Activated CD4-positive, alpha-beta T cell treated with anti-CD3 and anti-CD28 coated beads for 36 hours (primary cell): Measurements from ENCODE around the gene MLEC. TPM values are rescaled to one million over a fixed set of nuclear protein-coding genes. Genes with fewer than 3 reads are reported as not detected.

ENCODE experiments used
- ATAC-seq: fragments of 200-7000 bp; cut with Tn5 transposase; one replicate; pipeline ENCODE4 v1.10.0; 2021; ENCODE audit warnings: mild to moderate bottlenecking, moderate library complexity
- CTCF ChIA-PET: fragments of 350-600 bp; sonication (Branson Sonifier 250); formaldehyde crosslinking; loops from one replicate; lab custom pipeline; 2021; ENCODE audit warnings: antibody characterized with exemption; lab: Charles Lee
- POLR2A ChIA-PET: fragments of 350-600 bp; sonication (Branson Sonifier 250); formaldehyde crosslinking; loops from one replicate; lab custom pipeline; 2021; ENCODE audit warnings: antibody characterized with exemption, inconsistent platforms; lab: Charles Lee
- DNase-seq: peaks from one replicate; pipeline ENCODE4 v3.0.0-alpha.2; 2020
- H3K27ac Mint-ChIP-seq: one replicate; pipeline ENCODE4 v1.8.0; 2021; ENCODE audit warnings: mixed read lengths
- H3K27me3 Mint-ChIP-seq: one replicate; pipeline ENCODE4 v1.8.0; 2021; ENCODE audit warnings: mixed read lengths
- H3K36me3 Mint-ChIP-seq: one replicate; pipeline ENCODE4 v1.8.0; 2021; ENCODE audit warnings: low read depth, mixed read lengths
- H3K4me1 Mint-ChIP-seq: one replicate; pipeline ENCODE4 v1.8.0; 2021; ENCODE audit warnings: mixed read lengths
- H3K4me3 Mint-ChIP-seq: one replicate; pipeline ENCODE4 v1.8.0; 2021; ENCODE audit warnings: mild to moderate bottlenecking, moderate library complexity, mixed read lengths
- H3K9me3 Mint-ChIP-seq: one replicate; pipeline ENCODE4 v1.8.0; 2021; ENCODE audit warnings: low read depth, mixed read lengths
- intact Hi-C, 2 experiments: fragments of 100-400 bp; cut with DNase I in 1 of 2; cut with micrococcal nuclease in 1 of 2; formaldehyde crosslinking; loops; one replicate each; pipeline versions ENCODE4 v1.14.2 to v1.15.1; 2022 to 2024; cut with DNase I, micrococcal nuclease
- total RNA-seq, 2 experiments: library from RNA; stranded (reverse); gene quantifications; one replicate each; pipeline ENCODE4 v1.2.3, GENCODE V29; 2021

MLEC gene
- total RNA-seq, 2 experiments from 2014 or later: 70.6 to 89.5 TPM

GRCh38 chr12:120744922-120745493 is 58.1 kb downstream of the MLEC start:
- Mint-ChIP-seq H3K4me1 (no peaks in the 10 kb centered on the region), H3K4me3 (no peak overlapping the region), H3K27me3 (no peaks in the 10 kb centered on the region), H3K27ac (no peak overlapping the region), H3K36me3 (no peaks in the 10 kb centered on the region), H3K9me3 (no peaks in the 10 kb centered on the region)
- CTCF ChIA-PET: interaction anchor here (0.5 kb wide), 1 partner anchor 503 kb away, joined by 3 read pairs; no protein-coding TSS in a partner anchor
- ATAC-seq: no peak
- POLR2A ChIA-PET: interaction anchor here (0.7 kb wide), 1 partner anchor 56 kb away, joined by 4 read pairs; no protein-coding TSS in a partner anchor
- intact Hi-C loops: no loop called here
- DNase-seq: no peak

DNA sequence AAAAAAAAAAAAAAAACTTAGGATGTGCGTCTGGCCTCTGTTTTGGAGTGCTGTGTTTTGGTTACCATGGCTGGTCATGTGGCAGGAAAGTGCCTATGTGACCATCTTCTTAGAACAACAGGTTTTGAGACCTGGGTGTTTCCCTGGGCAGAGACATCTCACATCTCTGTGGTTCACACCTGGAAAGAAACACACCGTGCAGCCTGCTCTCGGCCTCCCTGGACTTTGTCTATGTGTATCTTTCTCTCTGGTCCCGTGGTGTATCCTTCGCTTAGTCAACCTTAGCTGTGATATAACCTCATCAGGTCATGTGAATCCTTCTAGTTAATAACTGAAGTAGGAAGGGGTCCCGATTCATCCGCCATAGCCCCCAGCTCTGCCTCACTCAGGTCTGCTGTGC is 61.3 kb downstream of the MLEC start:
- H3K27me3 Mint-ChIP-seq: no peaks in the 10 kb centered on the region
- ChIA-PET POLR2A (no interaction called here), CTCF (no interaction called here)
- H3K4me1 Mint-ChIP-seq: no peaks in the 10 kb centered on the region
- intact Hi-C loops: no loop called here
- H3K4me3 Mint-ChIP-seq: no peak overlapping the region
- ATAC-seq (no peak), DNase-seq (no peak)
- no peaks in the 10 kb centered on the region for H3K36me3 Mint-ChIP-seq
- no peak overlapping the region for H3K27ac Mint-ChIP-seq
- H3K9me3 Mint-ChIP-seq: no peaks in the 10 kb centered on the region

DNA sequence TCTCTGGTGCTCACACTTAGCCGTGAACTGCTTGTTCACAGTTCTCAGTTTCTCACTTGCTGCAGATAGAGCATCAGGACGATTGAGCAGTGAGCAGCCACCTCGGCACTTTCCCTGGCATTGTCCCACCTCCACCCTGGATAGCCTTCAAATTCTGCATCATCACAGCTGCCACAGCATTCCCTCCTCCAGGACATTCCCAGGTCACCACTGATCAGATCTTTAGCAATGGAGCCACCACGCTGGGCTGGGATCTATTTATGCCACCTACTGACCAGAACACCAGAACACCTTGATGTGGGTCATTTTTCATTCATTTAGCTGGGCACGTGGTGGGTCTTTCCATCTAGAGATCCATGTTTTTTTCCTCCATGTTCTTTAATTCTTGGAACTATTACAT is 62.3 kb downstream of the MLEC start:
- no peaks in the 10 kb centered on the region for H3K9me3 Mint-ChIP-seq
- H3K27me3 Mint-ChIP-seq: no peaks in the 10 kb centered on the region
- no peak overlapping the region for H3K27ac Mint-ChIP-seq
- ChIA-PET CTCF (no interaction called here), POLR2A (no interaction called here)
- no peak overlapping the region for H3K4me3 Mint-ChIP-seq
- H3K4me1 Mint-ChIP-seq: peaks cover 3% of the 10 kb centered on the region
- intact Hi-C loops: no loop called here
- DNase-seq (no peak), ATAC-seq (no peak)
- H3K36me3 Mint-ChIP-seq: no peaks in the 10 kb centered on the region

GRCh38 chr12:120750806-120751205 is 63.9 kb downstream of the MLEC start:
- H3K9me3 Mint-ChIP-seq: peaks cover 5% of the 10 kb centered on the region
- ChIA-PET POLR2A (interaction anchor here (0.6 kb wide), 1 partner anchor 356 kb away, joined by 4 read pairs; no protein-coding TSS in a partner anchor), CTCF (interaction anchor here (0.7 to 1.0 kb wide), 4 partner anchors 57 to 345 kb away, joined by 3 to 4 read pairs (median 3); no protein-coding TSS in a partner anchor)
- no peak overlapping the region for H3K4me3 Mint-ChIP-seq
- intact Hi-C loops: loop anchor here in 1 of 2 experiments (5.0 kb wide), 1 partner anchor 221 kb away; no protein-coding TSS in a partner anchor
- no peaks in the 10 kb centered on the region for H3K27me3 Mint-ChIP-seq
- peaks cover 3% of the 10 kb centered on the region for H3K4me1 Mint-ChIP-seq
- no peaks in the 10 kb centered on the region for H3K36me3 Mint-ChIP-seq
- ATAC-seq (no peak), DNase-seq (peak; percentile 38)
- H3K27ac Mint-ChIP-seq: no peak overlapping the region

GRCh38 chr12:120751389-120751788 is 64.4 kb downstream of the MLEC start:
- H3K9me3 Mint-ChIP-seq: peaks cover 5% of the 10 kb centered on the region
- CTCF ChIA-PET: interaction anchor here (0.6 to 1.0 kb wide), 2 partner anchors 54 to 345 kb away, joined by 3 read pairs; no protein-coding TSS in a partner anchor

More at GRCh38 chr12:120751389-120751788, 64.4 kb downstream of the MLEC start:
- no peaks in the 10 kb centered on the region for H3K27me3 Mint-ChIP-seq
- no peak overlapping the region for H3K4me3 Mint-ChIP-seq
- H3K36me3 Mint-ChIP-seq: no peaks in the 10 kb centered on the region
- DNase-seq (no peak), ATAC-seq (no peak)
- POLR2A ChIA-PET: interaction anchor here (0.6 kb wide), 1 partner anchor 356 kb away, joined by 4 read pairs; no protein-coding TSS in a partner anchor
- peaks cover 3% of the 10 kb centered on the region for H3K4me1 Mint-ChIP-seq
- intact Hi-C loops: loop anchor here in 1 of 2 experiments (5.0 kb wide), 1 partner anchor 221 kb away; no protein-coding TSS in a partner anchor
- no peak overlapping the region for H3K27ac Mint-ChIP-seq

Other genes starting within 250 kb of the MLEC start
- gene COX6A1, start 249.0 kb upstream of the MLEC start, total RNA-seq: 100 to 1,000 TPM; 424 to 495 TPM
- 10 to 100 TPM; 20.9 to 36.0 TPM for gene TRIAP1, start 240.8 kb upstream of the MLEC start, total RNA-seq
- gene GATC, start 240.7 kb upstream of the MLEC start, total RNA-seq: 10 to 100 TPM; 26.3 to 36.3 TPM
- gene SRSF9, start 217.4 kb upstream of the MLEC start, total RNA-seq: 100 to 1,000 TPM; 140 to 209 TPM
- 100 to 1,000 TPM; 166 to 169 TPM for gene DYNLL1, start 191.0 kb upstream of the MLEC start, total RNA-seq
- gene COQ5, start 158.0 kb upstream of the MLEC start, total RNA-seq: 10 to 100 TPM; 31.3 to 32.6 TPM
- 100 to 1,000 TPM; 177 to 184 TPM for gene RNF10, start 152.8 kb upstream of the MLEC start, total RNA-seq
- 10 to 100 TPM; 44.8 to 52.6 TPM for gene POP5, start 105.7 kb upstream of the MLEC start, total RNA-seq
- under 1 TPM; 0.73 to 0.90 TPM for gene CABP1, start 46.5 kb upstream of the MLEC start, total RNA-seq
- 10 to 100 TPM; 20.1 to 26.6 TPM for gene UNC119B, start 23.3 kb downstream of the MLEC start, total RNA-seq
- gene ACADS, start 38.7 kb downstream of the MLEC start, total RNA-seq: 10 to 100 TPM; 10.1 to 17.4 TPM
- gene SPPL3, start 217.2 kb downstream of the MLEC start, total RNA-seq: 10 to 100 TPM; 29.5 to 48.2 TPM